ENCODE measurements around the gene TLL1. TPM values are rescaled to one million over a fixed set of nuclear protein-coding genes. Genes with fewer than 3 reads are reported as not detected.

TLL1 gene
- total RNA-seq, 1 experiment from 2014 or later, result 0.41 TPM

- H3K36me3 ChIP-seq (ENCODE audit: control insufficient read depth, insufficient read depth, low read length), result no peaks in the 10 kb centered on the region
- no TSS peak for BruUV-seq (replicated peaks)
- intact Hi-C loops (cut with micrococcal nuclease; ENCODE audit: unreplicated experiment), result no loop called here
- POLR2A ChIA-PET, result no interaction called here
- no peak for DNase-seq (ENCODE audit: low read depth, low spot score)
- H3K4me3 ChIP-seq (ENCODE audit: low read depth in 2 of 2, low read length in 2 of 2), result no peak overlapping the region
- in situ Hi-C loops (cut with HindIII; ENCODE audit: low pct_unique_long_range_greater_than_20kb, low sequenced_read_pairs), result no loop called here
- no peak overlapping the region for H3K27ac ChIP-seq (ENCODE audit: low read length)
- no peak for TF ChIP-seq REST (IDR thresholded peaks at IDR 0.05; ENCODE audit: insufficient read depth in 1 of 2, low read depth in 2 of 2, low read length in 1 of 2)
- H3K9me3 ChIP-seq (ENCODE audit: control insufficient read depth, insufficient read depth, low read depth, low read length), result no peaks in the 10 kb centered on the region
- CTCF ChIA-PET, result no interaction called here
- no peaks in the 10 kb centered on the region for H3K27me3 ChIP-seq (ENCODE audit: control insufficient read depth, insufficient read depth, low read length)
- H3K4me1 ChIP-seq (ENCODE audit: control insufficient read depth, insufficient read depth, low read length), result no peaks in the 10 kb centered on the region
- ATAC-seq, result no peak
Measured at GRCh38 chr4:166042510-166043055, 169.5 kb downstream of the TLL1 start.

GRCh38 chr4:166043801-166044200, 170.8 kb downstream of the TLL1 start:
- H3K27me3 ChIP-seq (ENCODE audit: control insufficient read depth, insufficient read depth, low read length), result no peaks in the 10 kb centered on the region
- intact Hi-C loops (cut with micrococcal nuclease; ENCODE audit: unreplicated experiment), result no loop called here
- in situ Hi-C loops (cut with HindIII; ENCODE audit: low pct_unique_long_range_greater_than_20kb, low sequenced_read_pairs), result no loop called here
- ATAC-seq (no peak), DNase-seq (ENCODE audit: low read depth, low spot score) (no peak)
- no peaks in the 10 kb centered on the region for H3K9me3 ChIP-seq (ENCODE audit: control insufficient read depth, insufficient read depth, low read depth, low read length)
- ChIA-PET POLR2A (no interaction called here), CTCF (no interaction called here)
- no peaks in the 10 kb centered on the region for H3K36me3 ChIP-seq (ENCODE audit: control insufficient read depth, insufficient read depth, low read length)
- BruUV-seq (replicated peaks), result no TSS peak
- no peak overlapping the region for H3K4me3 ChIP-seq (ENCODE audit: low read depth in 2 of 2, low read length in 2 of 2)
- no peak for TF ChIP-seq POLR2AphosphoS5 (IDR thresholded peaks at IDR 0.05; ENCODE audit: low read depth, low read length)
- TF ChIP-seq SIN3A (IDR thresholded peaks at IDR 0.05; ENCODE audit: borderline replicate concordance, insufficient read depth, low read depth, low read length), result no peak
- TF ChIP-seq CTCF (IDR thresholded peaks at IDR 0.05), result no peak
- TF ChIP-seq TCF7L2 (IDR thresholded peaks at IDR 0.05; ENCODE audit: low read depth, low read length), result no peak
- no peak for TF ChIP-seq REST (IDR thresholded peaks at IDR 0.05; ENCODE audit: insufficient read depth in 1 of 2, low read depth in 2 of 2, low read length in 1 of 2)
- H3K27ac ChIP-seq (ENCODE audit: low read length), result no peak overlapping the region
- no peaks in the 10 kb centered on the region for H3K4me1 ChIP-seq (ENCODE audit: control insufficient read depth, insufficient read depth, low read length)

All from Panc1 (cell line).